ENCODE results near the gene CHN2.

GRCh38 chr7:29320577-29320976, 126.0 kb downstream of the CHN2 start:
- TF ChIP-seq POLR2A (IDR thresholded peaks at IDR 0.05) (no peak), CTCF (IDR thresholded peaks at IDR 0.05 in 8 of 11, conservative IDR thresholded peaks at IDR 0.05 in 3 of 11) (no peak)

Data from spleen (tissue), 7 donors.